SK-N-SH (cell line): ENCODE results near the gene CDKL5. TPM values are rescaled to one million over a fixed set of nuclear protein-coding genes. Genes with fewer than 3 reads are reported as not detected.

ENCODE experiments used
- CTCF ChIA-PET: fragments of 300-600, 350-600 bp; formaldehyde crosslinking; extraction: SDS; loops from one replicate; lab custom pipeline; 2021; lab: Yijun Ruan, JAX
- POLR2A ChIA-PET: fragments of 350-600 bp; sonication (Branson Sonifier 250); formaldehyde crosslinking; extraction: SDS; loops from one replicate; lab custom pipeline; 2020; ENCODE audit warnings: antibody characterized with exemption, inconsistent platforms; lab: Yijun Ruan, JAX
- DNase-seq: peaks from one replicate; pipeline ENCODE4 v3.0.0; 2012
- H2AFZ ChIP-seq: fragments of 200-600 bp; sonication (generic); 2 replicates; pipeline ENCODE4 v1.8.1; 2016; ENCODE audit warnings: antibody characterized with exemption, mild to moderate bottlenecking, low read depth
- H3F3A ChIP-seq: fragments of 200-600 bp; sonication (generic); replicated peaks from 2 replicates; pipeline ENCODE3; 2016; ENCODE audit warnings: antibody characterized with exemption, mild to moderate bottlenecking; ENCODE audit not compliant: insufficient read depth
- H3K27ac ChIP-seq, 2 experiments: fragments of 200-500 bp in 1 of 2; fragments of 200-600 bp in 1 of 2; sonication (Bioruptor generic) in 1 of 2; sonication (generic), shearing (Covaris generic) in 1 of 2; 2 replicates each; pipeline versions ENCODE4 v1.5.1 to v1.6.1; 2014 to 2016; ENCODE audit warnings: low read depth in 2 of 2, inconsistent platforms in 1 of 2, low read length in 1 of 2, mild to moderate bottlenecking in 1 of 2, mixed read lengths in 1 of 2
- H3K27me3 ChIP-seq: fragments of 200-600 bp; sonication (generic), shearing (Covaris generic); 2 replicates; pipeline ENCODE4 v1.6.1; 2016; ENCODE audit warnings: mixed run types; ENCODE audit not compliant: insufficient read depth
- H3K36me3 ChIP-seq, 2 experiments: fragments of 200-500 bp in 1 of 2; fragments of 200-600 bp in 1 of 2; sonication (Bioruptor generic) in 1 of 2; sonication (generic) in 1 of 2; replicated peaks in 1 of 2; 2 replicates each; pipeline versions ENCODE3 to v1.5.1; 2014 to 2016; ENCODE audit warnings: low read length in 1 of 2, mild to moderate bottlenecking in 1 of 2; ENCODE audit not compliant: insufficient read depth in 2 of 2, control insufficient read depth in 1 of 2
- H3K4me1 ChIP-seq, 2 experiments: fragments of 200-500 bp in 1 of 2; fragments of 200-600 bp in 1 of 2; sonication (Bioruptor generic) in 1 of 2; sonication (generic), shearing (Covaris generic) in 1 of 2; 2 replicates each; pipeline versions ENCODE4 v1.5.1 to v1.6.1; 2014 to 2016; ENCODE audit warnings: low read depth in 1 of 2, low read length in 1 of 2, mixed run types in 1 of 2; ENCODE audit not compliant: insufficient read depth in 2 of 2, control insufficient read depth in 1 of 2
- H3K4me2 ChIP-seq: fragments of 200-600 bp; sonication (generic), shearing (Covaris generic); 2 replicates; pipeline ENCODE4 v1.6.1; 2017; ENCODE audit warnings: mixed run types
- H3K4me3 ChIP-seq, 2 experiments: fragments of 200-500 bp in 1 of 2; fragments of 200-600 bp in 1 of 2; sonication (Bioruptor generic) in 1 of 2; sonication (generic), shearing (Covaris generic) in 1 of 2; 2 replicates each; pipeline versions ENCODE4 v1.5.1 to v1.8.1; 2014 to 2016; ENCODE audit warnings: low read depth in 2 of 2, inconsistent platforms in 1 of 2, low read length in 1 of 2, mild to moderate bottlenecking in 1 of 2, mixed read lengths in 1 of 2, moderate library complexity in 1 of 2
- H3K79me2 ChIP-seq: fragments of 200-600 bp; sonication (generic); 2 replicates; pipeline ENCODE4 v1.8.1; 2017; ENCODE audit warnings: mild to moderate bottlenecking; ENCODE audit not compliant: insufficient read depth
- H3K9ac ChIP-seq: fragments of 200-600 bp; sonication (generic); 2 replicates; pipeline ENCODE4 v1.6.1; 2017; ENCODE audit warnings: mixed run types
- H3K9me2 ChIP-seq: fragments of 200-600 bp; sonication (generic); 2 replicates; pipeline ENCODE4 v1.6.1; 2017; ENCODE audit warnings: mixed run types
- H3K9me3 ChIP-seq: fragments of 200-600 bp; sonication (generic); 2 replicates; pipeline ENCODE4 v1.6.1; 2017; ENCODE audit warnings: mixed run types, mild to moderate bottlenecking, moderate library complexity
- H4K20me1 ChIP-seq: fragments of 200-600 bp; sonication (generic); 2 replicates; pipeline ENCODE4 v1.6.1; 2017; ENCODE audit warnings: mild to moderate bottlenecking, mixed run types; ENCODE audit not compliant: insufficient read depth
- EZH2phosphoT487 ChIP-seq: fragments of 200-600 bp; sonication (generic); IDR thresholded peaks from 2 replicates; pipeline ENCODE4 v1.6.1; 2017; ENCODE audit warnings: low read depth, mixed run types, mild to moderate bottlenecking, antibody characterized with exemption, moderate library complexity, borderline replicate concordance
- FOXJ3 ChIP-seq: sonication (generic); formaldehyde crosslinking; IDR thresholded peaks from 2 replicates; pipeline ENCODE4 v1.5.1; 2020; ENCODE audit warnings: mild to moderate bottlenecking, missing genetic modification reagents
- GABPA ChIP-seq: IDR thresholded peaks from 2 replicates; pipeline ENCODE4 v1.4.0; 2012; ENCODE audit warnings: low read depth, mild to moderate bottlenecking
- GATA2 ChIP-seq: sonication (generic); formaldehyde crosslinking; IDR thresholded peaks from 2 replicates; pipeline ENCODE4 v1.5.0; 2020; ENCODE audit warnings: mild to moderate bottlenecking, missing genetic modification reagents
- NFIC ChIP-seq: IDR thresholded peaks from 2 replicates; pipeline ENCODE4 v1.4.0; 2012; ENCODE audit warnings: borderline replicate concordance
- NRF1 ChIP-seq: IDR thresholded peaks from 2 replicates; pipeline ENCODE4 v1.6.1; 2012; ENCODE audit warnings: low read depth, mild to moderate bottlenecking, low read length
- RAD21 ChIP-seq: IDR thresholded peaks from 2 replicates; pipeline ENCODE4 v1.6.1; 2012; ENCODE audit warnings: mild to moderate bottlenecking, low read length
- RCOR1 ChIP-seq: fragments of 150-350 bp; IDR thresholded peaks from 2 replicates; pipeline ENCODE4 v1.6.1; 2017; ENCODE audit warnings: antibody characterized with exemption, low read length
- RFX5 ChIP-seq: IDR thresholded peaks from 2 replicates; pipeline ENCODE4 v1.6.1; 2012; ENCODE audit warnings: mild to moderate bottlenecking, improper control_type of control experiment, low read length
- SIN3A ChIP-seq: IDR thresholded peaks from 2 replicates; pipeline ENCODE4 v1.6.1; 2012; ENCODE audit warnings: low read depth, mild to moderate bottlenecking, low read length, moderate library complexity, borderline replicate concordance
- SMC3 ChIP-seq: IDR thresholded peaks from 2 replicates; pipeline ENCODE4 v1.6.1; 2012; ENCODE audit warnings: low read depth, low read length, improper control_type of control experiment
- TAF1 ChIP-seq: IDR thresholded peaks from 2 replicates; pipeline ENCODE4 v1.6.1; 2012; ENCODE audit warnings: low read depth, mild to moderate bottlenecking, low read length, moderate library complexity, borderline replicate concordance
- TCF12 ChIP-seq: IDR thresholded peaks from 2 replicates; pipeline ENCODE4 v1.4.0; 2012
- TEAD4 ChIP-seq: IDR thresholded peaks from 2 replicates; pipeline ENCODE4 v1.4.0; 2012; ENCODE audit warnings: mild to moderate bottlenecking, borderline replicate concordance; ENCODE audit not compliant: insufficient read depth
- YY1 ChIP-seq: IDR thresholded peaks from 2 replicates; pipeline ENCODE4 v1.4.0; 2012; ENCODE audit warnings: low read depth, mild to moderate bottlenecking
- WGBS: methylation state at CpG from one replicate; pipeline ENCODE4 v1.1.6; 2017; ENCODE audit warnings: low lambda C conversion rate; 5-methylcytosine and 5-hydroxymethylcytosine counted together
- polyA plus RNA-seq, 3 experiments: library from polyadenylated mRNA; depleted of rRNA; stranded (reverse); fragments of >200 nt; gene quantifications; 2 replicates each; pipeline ENCODE4 v1.2.3, GENCODE V29; 2012
- TF ChIP-seq, protein P1 (sequence below): fragments of 150-350 bp; IDR thresholded peaks from 2 replicates; pipeline ENCODE4 v1.6.1; 2017; ENCODE audit warnings: antibody characterized with exemption, low read length, low read depth, borderline replicate concordance
- TF ChIP-seq, protein P2 (sequence below): IDR thresholded peaks from 2 replicates; pipeline ENCODE4 v1.4.0; 2012; ENCODE audit warnings: low read depth, borderline replicate concordance
- TF ChIP-seq, protein P3 (sequence below): fragments of 200-600 bp; sonication (generic); IDR thresholded peaks from 2 replicates; pipeline ENCODE4 v1.6.1; 2017; ENCODE audit warnings: antibody characterized with exemption, mild to moderate bottlenecking, moderate library complexity
- TF ChIP-seq, protein P4 (sequence below): fragments of 150-350 bp; IDR thresholded peaks from 2 replicates; pipeline ENCODE4 v1.6.1; 2016; ENCODE audit warnings: mild to moderate bottlenecking, low read depth, low read length

CDKL5 gene
- polyA plus RNA-seq, 1 of the 3 experiments (the other 2 are of a cell fraction): 1.3 TPM

DNA sequence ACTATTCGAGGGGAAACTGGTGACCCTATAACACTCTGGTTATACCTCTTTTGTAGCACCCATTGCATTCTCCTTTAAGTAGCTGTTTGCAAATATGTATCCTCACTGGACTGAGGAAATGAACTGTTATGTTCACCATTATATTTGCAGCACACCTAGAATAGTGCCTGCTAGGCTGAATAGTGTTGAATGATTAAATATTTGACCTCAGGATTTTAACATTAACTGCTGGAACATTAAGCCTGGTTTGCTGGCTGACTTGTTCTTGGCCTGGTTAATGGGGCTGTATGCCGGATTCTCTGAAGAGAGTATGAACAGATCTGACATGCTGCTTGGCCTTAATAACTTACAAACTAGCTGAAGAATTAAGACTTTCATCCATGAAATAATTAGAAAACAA lies 166.4 kb downstream of the CDKL5 start:
- peaks cover 0 to 22% of the 10 kb centered on the region in 2 experiments for H3K36me3 ChIP-seq
- no peak overlapping the region for H3K4me3 ChIP-seq
- H3K9ac ChIP-seq: no peak overlapping the region
- H3K9me2 ChIP-seq: no peaks in the 10 kb centered on the region
- no peaks in the 10 kb centered on the region for H3K9me3 ChIP-seq
- no peaks in the 10 kb centered on the region for H3K27me3 ChIP-seq
- no peaks in the 10 kb centered on the region for H3K4me1 ChIP-seq
- 59% methylated on average over 2 of the region's 2 CpGs for WGBS
- H3K79me2 ChIP-seq: no peaks in the 10 kb centered on the region
- POLR2A ChIA-PET: no interaction called here
- no peaks in the 10 kb centered on the region for H4K20me1 ChIP-seq
- no peak for TF ChIP-seq SMC3
- H3F3A ChIP-seq: no peaks in the 10 kb centered on the region
- DNase-seq: no peak
- no peak overlapping the region for H3K4me2 ChIP-seq
- CTCF ChIA-PET: interaction anchor here (1.1 kb wide), 1 partner anchor 19 kb away, joined by 3 read pairs; no protein-coding TSS in a partner anchor
- no peak overlapping the region for H2AFZ ChIP-seq
- no peak overlapping the region for H3K27ac ChIP-seq

DNA sequence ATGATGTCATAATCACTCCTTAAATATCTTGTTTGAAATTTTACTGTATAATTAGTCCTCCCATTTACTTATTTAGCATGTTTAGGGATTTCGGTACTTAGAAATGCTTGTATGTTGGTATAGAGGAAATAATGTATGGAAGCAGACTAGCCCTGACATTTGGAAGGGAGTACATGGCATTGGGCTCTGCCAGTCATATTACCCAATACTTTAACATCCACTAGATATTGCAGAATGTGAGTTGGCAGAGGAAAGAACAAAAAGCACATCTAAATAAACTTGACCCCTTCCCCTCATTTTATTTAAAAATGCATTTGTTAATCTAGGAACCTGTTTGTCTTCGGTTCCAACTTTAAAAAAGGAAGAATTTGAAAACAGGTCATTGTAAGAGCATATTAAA lies 168.7 kb downstream of the CDKL5 start:
- no peaks in the 10 kb centered on the region for H3K27me3 ChIP-seq
- H3K9me3 ChIP-seq: no peaks in the 10 kb centered on the region
- no peaks in the 10 kb centered on the region for H4K20me1 ChIP-seq
- H3K27ac ChIP-seq: no peak overlapping the region; a peak in 1 of 4 replicates
- H3F3A ChIP-seq: no peaks in the 10 kb centered on the region
- peaks cover 0 to 26% of the 10 kb centered on the region in 2 experiments for H3K36me3 ChIP-seq
- H3K4me3 ChIP-seq: no peak overlapping the region
- H2AFZ ChIP-seq: no peak overlapping the region
- 53% methylated on average over 2 of the region's 2 CpGs for WGBS
- H3K9me2 ChIP-seq: no peaks in the 10 kb centered on the region
- H3K9ac ChIP-seq: no peak overlapping the region
- CTCF ChIA-PET: no interaction called here
- TF ChIP-seq TEAD4: no peak
- TF ChIP-seq RAD21: no peak
- no peak for TF ChIP-seq TCF12
- no peak for TF ChIP-seq RCOR1
- TF ChIP-seq, protein P1, sequence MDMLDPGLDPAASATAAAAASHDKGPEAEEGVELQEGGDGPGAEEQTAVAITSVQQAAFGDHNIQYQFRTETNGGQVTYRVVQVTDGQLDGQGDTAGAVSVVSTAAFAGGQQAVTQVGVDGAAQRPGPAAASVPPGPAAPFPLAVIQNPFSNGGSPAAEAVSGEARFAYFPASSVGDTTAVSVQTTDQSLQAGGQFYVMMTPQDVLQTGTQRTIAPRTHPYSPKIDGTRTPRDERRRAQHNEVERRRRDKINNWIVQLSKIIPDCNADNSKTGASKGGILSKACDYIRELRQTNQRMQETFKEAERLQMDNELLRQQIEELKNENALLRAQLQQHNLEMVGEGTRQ: no peak
- no peak for TF ChIP-seq GATA2 (CRISPR knock-in tag)
- TF ChIP-seq SIN3A: no peak
- no peak for DNase-seq
- H3K4me2 ChIP-seq: no peak overlapping the region
- POLR2A ChIA-PET: no interaction called here
- H3K4me1 ChIP-seq: no peaks in the 10 kb centered on the region
- no peaks in the 10 kb centered on the region for H3K79me2 ChIP-seq

DNA sequence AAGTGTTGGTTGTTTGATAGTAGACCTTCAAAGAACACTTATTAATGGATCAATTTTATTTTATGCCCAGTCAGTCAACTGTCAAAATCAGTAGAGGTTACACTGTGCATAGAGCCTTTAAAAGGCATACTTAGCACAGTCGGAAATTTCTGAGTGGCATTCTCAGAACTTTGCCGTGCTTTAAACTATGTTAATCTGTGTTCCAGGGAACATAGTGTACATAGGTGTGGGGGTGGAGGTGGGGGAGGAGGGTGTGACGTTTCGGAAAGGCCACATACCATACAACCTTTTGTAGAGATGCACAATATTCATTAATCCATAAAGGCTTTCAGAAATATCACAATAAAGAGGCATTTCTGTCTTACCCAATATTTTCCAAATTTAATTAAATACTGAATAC lies 170.7 kb downstream of the CDKL5 start:
- peaks cover 0 to 26% of the 10 kb centered on the region in 2 experiments for H3K36me3 ChIP-seq
- H3F3A ChIP-seq: no peaks in the 10 kb centered on the region
- no peaks in the 10 kb centered on the region for H3K4me1 ChIP-seq
- no peak overlapping the region for H2AFZ ChIP-seq
- H3K9me3 ChIP-seq: no peaks in the 10 kb centered on the region
- H3K27me3 ChIP-seq: no peaks in the 10 kb centered on the region
- H3K9me2 ChIP-seq: no peaks in the 10 kb centered on the region
- H3K4me3 ChIP-seq: no peak overlapping the region
- no peak overlapping the region for H3K9ac ChIP-seq
- H3K79me2 ChIP-seq: no peaks in the 10 kb centered on the region
- no peak for DNase-seq
- H3K27ac ChIP-seq: no peak overlapping the region
- H3K4me2 ChIP-seq: no peak overlapping the region
- POLR2A ChIA-PET: no interaction called here
- CTCF ChIA-PET: no interaction called here
- no peaks in the 10 kb centered on the region for H4K20me1 ChIP-seq
- WGBS: 50% methylated on average over 4 of the region's 4 CpGs
- no peak for TF ChIP-seq EZH2phosphoT487
- TF ChIP-seq NFIC: no peak
- TF ChIP-seq RFX5: no peak
- no peak for TF ChIP-seq GABPA
- no peak for TF ChIP-seq RAD21
- TF ChIP-seq, protein P2, sequence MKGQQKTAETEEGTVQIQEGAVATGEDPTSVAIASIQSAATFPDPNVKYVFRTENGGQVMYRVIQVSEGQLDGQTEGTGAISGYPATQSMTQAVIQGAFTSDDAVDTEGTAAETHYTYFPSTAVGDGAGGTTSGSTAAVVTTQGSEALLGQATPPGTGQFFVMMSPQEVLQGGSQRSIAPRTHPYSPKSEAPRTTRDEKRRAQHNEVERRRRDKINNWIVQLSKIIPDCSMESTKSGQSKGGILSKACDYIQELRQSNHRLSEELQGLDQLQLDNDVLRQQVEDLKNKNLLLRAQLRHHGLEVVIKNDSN: no peak
- no peak for TF ChIP-seq RCOR1
- TF ChIP-seq FOXJ3 (CRISPR knock-in tag): no peak
- no peak for TF ChIP-seq YY1
- no peak for TF ChIP-seq NRF1
- TF ChIP-seq TAF1: no peak
- TF ChIP-seq, protein P3, sequence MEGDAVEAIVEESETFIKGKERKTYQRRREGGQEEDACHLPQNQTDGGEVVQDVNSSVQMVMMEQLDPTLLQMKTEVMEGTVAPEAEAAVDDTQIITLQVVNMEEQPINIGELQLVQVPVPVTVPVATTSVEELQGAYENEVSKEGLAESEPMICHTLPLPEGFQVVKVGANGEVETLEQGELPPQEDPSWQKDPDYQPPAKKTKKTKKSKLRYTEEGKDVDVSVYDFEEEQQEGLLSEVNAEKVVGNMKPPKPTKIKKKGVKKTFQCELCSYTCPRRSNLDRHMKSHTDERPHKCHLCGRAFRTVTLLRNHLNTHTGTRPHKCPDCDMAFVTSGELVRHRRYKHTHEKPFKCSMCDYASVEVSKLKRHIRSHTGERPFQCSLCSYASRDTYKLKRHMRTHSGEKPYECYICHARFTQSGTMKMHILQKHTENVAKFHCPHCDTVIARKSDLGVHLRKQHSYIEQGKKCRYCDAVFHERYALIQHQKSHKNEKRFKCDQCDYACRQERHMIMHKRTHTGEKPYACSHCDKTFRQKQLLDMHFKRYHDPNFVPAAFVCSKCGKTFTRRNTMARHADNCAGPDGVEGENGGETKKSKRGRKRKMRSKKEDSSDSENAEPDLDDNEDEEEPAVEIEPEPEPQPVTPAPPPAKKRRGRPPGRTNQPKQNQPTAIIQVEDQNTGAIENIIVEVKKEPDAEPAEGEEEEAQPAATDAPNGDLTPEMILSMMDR: no peak
- TF ChIP-seq, protein P4, sequence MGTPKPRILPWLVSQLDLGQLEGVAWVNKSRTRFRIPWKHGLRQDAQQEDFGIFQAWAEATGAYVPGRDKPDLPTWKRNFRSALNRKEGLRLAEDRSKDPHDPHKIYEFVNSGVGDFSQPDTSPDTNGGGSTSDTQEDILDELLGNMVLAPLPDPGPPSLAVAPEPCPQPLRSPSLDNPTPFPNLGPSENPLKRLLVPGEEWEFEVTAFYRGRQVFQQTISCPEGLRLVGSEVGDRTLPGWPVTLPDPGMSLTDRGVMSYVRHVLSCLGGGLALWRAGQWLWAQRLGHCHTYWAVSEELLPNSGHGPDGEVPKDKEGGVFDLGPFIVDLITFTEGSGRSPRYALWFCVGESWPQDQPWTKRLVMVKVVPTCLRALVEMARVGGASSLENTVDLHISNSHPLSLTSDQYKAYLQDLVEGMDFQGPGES: no peak
